GM18507 (cell line): Measurements from ENCODE around the gene SLC2A8.

Experiments used
- DNase-seq: peaks from one replicate; pipeline ENCODE4 v3.0.0; 2011; ENCODE audit warnings: low read depth; ENCODE audit not compliant: insufficient read length; ENCODE audit errors: extremely low spot score
- FAIRE-seq: peaks from 2 replicates; lab custom pipeline; 2011; peaks lifted over from hg19 to GRCh38; lab: Jason Lieb, UNC

Gene SLC2A8

GRCh38 chr9:127423476-127423933 is 26.5 kb downstream of the SLC2A8 start:
- DNase-seq (no peak), FAIRE-seq (no peak)

- FAIRE-seq (peak; percentile 87), DNase-seq (peak; percentile 94)
Observed at GRCh38 chr9:127423934-127424675, 27.1 kb downstream of the SLC2A8 start, which contains the start of gene ZNF79. TSS of gene ZNF79 (plus strand) at chr9:127424382. CDS start at chr9:127424788, 406 bp downstream.

- DNase-seq (no peak), FAIRE-seq (no peak)
Observed at GRCh38 chr9:127424676-127424999, 27.7 kb downstream of the SLC2A8 start.

- FAIRE-seq, result no peak
Observed at GRCh38 chr9:127426756-127427155, 29.8 kb downstream of the SLC2A8 start.

GRCh38 chr9:127428348-127428747 is 31.4 kb downstream of the SLC2A8 start:
- DNase-seq (no peak), FAIRE-seq (no peak)

More at GRCh38 chr9:127426756-127427155, 29.8 kb downstream of the SLC2A8 start:
- no peak for DNase-seq

- no peak for FAIRE-seq
Observed at GRCh38 chr9:127430415-127430814, 33.4 kb downstream of the SLC2A8 start.

GRCh38 chr9:127437497-127438264 is 40.7 kb downstream of the SLC2A8 start:
- DNase-seq, result no peak
- FAIRE-seq, result no peak

More at GRCh38 chr9:127430415-127430814, 33.4 kb downstream of the SLC2A8 start:
- no peak for DNase-seq

- no peak for FAIRE-seq
Observed at GRCh38 chr9:127438394-127438793, 41.4 kb downstream of the SLC2A8 start.

GRCh38 chr9:127444283-127444920 is 47.4 kb downstream of the SLC2A8 start:
- FAIRE-seq, result no peak
- DNase-seq, result no peak

More at GRCh38 chr9:127438394-127438793, 41.4 kb downstream of the SLC2A8 start:
- DNase-seq, result no peak

GRCh38 chr9:127444921-127445850 is 48.2 kb downstream of the SLC2A8 start:
- FAIRE-seq (no peak), DNase-seq (no peak)

- no peak for DNase-seq
Observed at GRCh38 chr9:127445851-127446712, 49.1 kb downstream of the SLC2A8 start.

GRCh38 chr9:127446713-127447415 is 49.9 kb downstream of the SLC2A8 start:
- no peak for FAIRE-seq
- no peak for DNase-seq

More at GRCh38 chr9:127445851-127446712, 49.1 kb downstream of the SLC2A8 start:
- no peak for FAIRE-seq

GRCh38 chr9:127447416-127448111 is 50.6 kb downstream of the SLC2A8 start:
- DNase-seq, result no peak
- FAIRE-seq, result no peak

GRCh38 chr9:127448112-127448805 is 51.3 kb downstream of the SLC2A8 start:
- no peak for DNase-seq
- no peak for FAIRE-seq

GRCh38 chr9:127449332-127449966 is 52.5 kb downstream of the SLC2A8 start:
- DNase-seq (no peak), FAIRE-seq (no peak)

- FAIRE-seq, result no peak
Observed at GRCh38 chr9:127450243-127450760, 53.3 kb downstream of the SLC2A8 start.

More at GRCh38 chr9:127450243-127450760, 53.3 kb downstream of the SLC2A8 start:
- DNase-seq, result no peak
